DMS 273 (cell line): ENCODE results near the gene DLG2.
"Not testable (repeated sequence)": the region's sequence is repeated elsewhere in the genome, so short reads cannot be mapped to it uniquely, and the experiment has no call there.

Source experiments
- DNase-seq: peaks from one replicate; lab custom pipeline; 2025; ENCODE audit not compliant: unreplicated experiment; lab: John Stamatoyannopoulos, UW

DLG2 gene

GRCh38 chr11:83464160-83464944, 2162.8 kb downstream of the DLG2 start:
- peak; percentile 16 for DNase-seq

DNA sequence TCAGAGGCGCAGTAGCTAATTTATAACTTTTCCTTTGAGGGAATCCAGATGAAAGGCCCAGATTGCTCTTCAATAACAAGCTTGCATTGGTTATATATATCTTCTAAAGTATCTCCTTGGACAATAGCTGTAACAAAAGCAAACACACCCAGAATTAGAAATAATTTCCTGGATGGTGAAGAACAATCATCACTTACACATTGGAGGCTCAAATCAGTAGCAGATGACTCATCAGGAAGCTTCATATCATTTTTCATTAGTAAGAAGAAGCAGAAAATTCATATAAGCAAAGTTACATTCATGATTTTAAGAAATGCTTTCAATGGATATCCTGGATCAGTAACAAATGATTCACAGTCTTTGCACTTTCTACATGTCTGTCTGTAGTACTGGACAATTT, 2167.3 kb downstream of the DLG2 start:
- DNase-seq, result no peak

GRCh38 chr11:83456566-83456965, 2170.6 kb downstream of the DLG2 start:
- no peak for DNase-seq

- DNase-seq, result no peak
Measured at GRCh38 chr11:83456075-83456474, 2171.1 kb downstream of the DLG2 start.

DNA sequence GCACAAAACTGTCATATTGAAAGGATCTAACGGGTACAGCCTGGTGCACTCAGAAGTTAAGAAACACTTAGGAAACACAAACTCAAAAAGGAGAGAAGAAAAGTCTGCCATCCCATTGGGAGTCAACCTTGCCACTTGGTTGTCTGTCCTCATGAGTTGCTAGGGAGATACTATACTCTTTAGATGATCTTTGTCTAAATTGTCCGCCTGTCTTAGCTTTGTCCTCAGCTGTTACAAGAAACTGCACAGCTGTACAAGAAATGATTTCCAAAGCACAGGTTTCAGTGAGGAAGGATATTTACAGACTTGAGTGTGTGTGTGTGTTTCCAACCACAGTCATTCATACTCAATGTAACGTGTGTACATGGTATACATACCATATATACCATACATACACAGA, 2171.8 kb downstream of the DLG2 start:
- DNase-seq, result no peak

DNA sequence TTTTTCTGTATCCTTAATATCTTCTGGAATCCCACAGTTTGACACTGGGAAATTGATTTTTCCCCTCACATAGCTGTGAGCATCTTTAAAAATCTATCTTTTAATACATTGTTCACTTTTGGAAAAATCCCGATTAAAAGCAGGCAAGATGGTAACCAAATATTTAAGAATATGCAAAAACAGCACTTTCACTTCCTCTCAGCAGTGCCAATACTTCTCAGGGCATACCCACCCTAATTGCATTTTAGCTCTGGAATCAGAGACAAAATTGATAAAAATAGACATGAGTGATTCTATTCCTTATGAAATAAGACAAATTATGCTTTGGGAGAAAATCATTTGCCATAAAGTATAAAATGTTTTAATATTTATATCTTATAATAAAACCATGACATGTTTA, 2172.5 kb downstream of the DLG2 start:
- DNase-seq, result no peak

- DNase-seq, result no peak
Measured at GRCh38 chr11:83449338-83449913, 2177.7 kb downstream of the DLG2 start.

DNA sequence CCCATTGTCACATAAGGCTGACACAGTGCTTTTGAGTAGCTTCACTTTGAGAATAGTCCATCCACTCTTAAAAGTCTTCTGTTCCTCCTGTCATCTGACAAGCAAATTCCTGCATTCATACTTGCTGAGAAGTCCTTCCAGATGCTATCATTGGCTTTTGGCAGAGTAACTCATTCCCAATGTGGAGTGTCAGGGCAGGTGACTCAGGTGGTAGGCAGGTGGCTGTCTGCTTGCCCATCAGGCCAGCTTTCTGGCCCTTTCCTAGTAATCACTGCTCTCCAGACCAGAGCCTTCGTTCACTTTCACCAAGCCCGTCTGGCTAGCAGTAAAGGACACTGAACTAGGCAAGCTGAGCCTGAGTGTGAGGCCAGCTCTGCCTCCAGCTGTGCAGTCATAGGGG, 2178.5 kb downstream of the DLG2 start:
- DNase-seq, result no peak

GRCh38 chr11:83443880-83444279, 2183.3 kb downstream of the DLG2 start:
- not testable (repeated sequence) for DNase-seq

DNA sequence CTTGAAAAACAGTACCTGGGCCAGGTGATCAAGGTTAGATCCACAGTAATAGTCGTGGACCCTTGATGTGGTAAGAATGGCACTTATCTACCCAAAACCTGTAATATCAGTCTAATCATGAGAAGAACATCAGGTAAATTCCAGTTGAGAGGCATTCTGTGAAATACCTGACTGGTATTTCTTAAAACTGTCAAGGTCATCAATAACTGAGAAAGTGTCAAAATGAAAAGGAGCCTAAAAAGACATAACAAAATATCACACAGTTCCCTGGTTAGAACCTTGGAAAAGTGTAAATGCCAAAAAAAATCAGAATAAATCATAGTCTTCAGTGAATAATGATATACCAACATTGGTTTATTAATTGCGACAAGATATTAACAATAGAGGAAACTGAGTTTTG, 2185.5 kb downstream of the DLG2 start:
- no peak for DNase-seq

DNA sequence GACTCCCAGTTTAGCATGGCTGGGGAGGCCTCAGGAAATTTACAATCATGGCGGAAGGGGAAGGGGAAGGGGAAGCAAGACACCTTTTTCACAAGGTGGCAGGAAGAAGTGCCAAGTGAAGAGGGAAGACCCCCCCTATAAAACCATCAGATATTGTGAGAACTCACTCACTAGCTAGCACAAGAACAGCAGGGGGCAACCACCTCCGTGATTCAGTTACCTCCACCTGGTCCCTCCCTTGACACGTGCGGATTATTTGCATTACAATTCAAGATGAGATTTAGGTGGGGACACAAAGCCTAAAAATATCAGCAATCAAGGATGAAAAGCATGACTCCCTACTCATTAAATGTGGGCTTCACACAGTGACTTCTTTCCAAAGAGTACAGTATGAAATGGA, 2186.0 kb downstream of the DLG2 start:
- DNase-seq, result no peak

GRCh38 chr11:83438438-83438837, 2188.7 kb downstream of the DLG2 start:
- DNase-seq, result no peak

GRCh38 chr11:83437939-83438338, 2189.2 kb downstream of the DLG2 start:
- DNase-seq, result no peak

DNA sequence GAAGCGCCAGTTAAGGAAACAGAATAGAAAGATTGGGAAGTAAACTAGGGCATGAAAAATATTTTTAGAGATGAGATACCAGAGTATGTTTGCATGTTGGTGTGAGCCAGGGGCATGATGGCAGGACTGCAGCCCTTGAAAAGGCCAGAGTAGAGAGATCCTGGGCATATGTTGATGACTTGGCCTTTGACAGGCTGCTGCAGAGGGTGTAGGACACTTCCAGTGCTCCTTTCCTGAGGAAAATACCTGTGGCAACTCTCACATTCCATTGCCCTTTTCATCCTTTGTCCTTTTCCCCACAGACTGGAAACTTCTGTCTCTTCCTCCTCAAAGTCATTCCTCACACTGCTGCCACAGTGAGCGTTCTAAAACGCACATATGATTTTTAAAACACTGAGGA, 2190.3 kb downstream of the DLG2 start:
- DNase-seq, result no peak

DNA sequence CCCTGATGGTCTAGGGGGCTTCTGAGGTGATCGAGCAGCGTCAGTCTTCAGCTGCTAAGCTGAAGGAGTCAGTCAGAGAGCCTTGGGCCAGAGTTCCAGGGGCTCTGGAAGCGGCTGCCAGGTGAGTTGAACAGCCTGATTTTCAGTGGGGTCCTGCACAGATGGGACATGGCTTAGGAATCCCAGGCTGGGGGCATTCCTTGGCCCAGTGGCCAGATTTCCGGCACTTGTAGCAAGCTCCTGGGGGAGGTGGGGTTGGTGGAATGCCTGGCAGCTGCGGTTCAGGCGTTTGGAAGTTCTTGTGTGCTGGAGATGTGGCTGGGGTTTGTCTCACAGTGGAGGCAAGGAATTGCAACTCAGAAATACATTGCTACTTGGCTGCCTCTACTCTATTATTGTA, 2192.3 kb downstream of the DLG2 start:
- DNase-seq, result not testable (repeated sequence)

DNA sequence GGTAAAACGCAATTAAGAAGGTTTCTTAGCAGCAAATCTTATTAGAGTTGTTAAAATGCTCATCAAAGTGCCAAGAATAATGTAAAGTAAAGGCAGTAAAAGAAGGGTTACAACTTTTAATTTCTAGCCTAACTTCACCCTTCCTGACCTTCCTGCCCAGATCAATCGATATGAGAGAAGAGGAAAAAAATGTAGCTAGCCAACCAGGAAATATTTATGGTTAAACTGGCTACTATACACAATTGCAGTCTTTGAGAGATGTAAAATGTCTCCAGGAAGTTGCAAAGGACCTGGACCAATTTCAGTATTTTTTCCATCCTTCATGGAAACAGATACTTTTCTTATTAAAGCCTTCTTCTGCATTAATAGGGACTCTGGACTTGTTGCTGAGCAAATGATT, 2199.2 kb downstream of the DLG2 start:
- DNase-seq, result no peak

- DNase-seq, result no peak
Measured at GRCh38 chr11:83427501-83427900, 2199.6 kb downstream of the DLG2 start.

DNA sequence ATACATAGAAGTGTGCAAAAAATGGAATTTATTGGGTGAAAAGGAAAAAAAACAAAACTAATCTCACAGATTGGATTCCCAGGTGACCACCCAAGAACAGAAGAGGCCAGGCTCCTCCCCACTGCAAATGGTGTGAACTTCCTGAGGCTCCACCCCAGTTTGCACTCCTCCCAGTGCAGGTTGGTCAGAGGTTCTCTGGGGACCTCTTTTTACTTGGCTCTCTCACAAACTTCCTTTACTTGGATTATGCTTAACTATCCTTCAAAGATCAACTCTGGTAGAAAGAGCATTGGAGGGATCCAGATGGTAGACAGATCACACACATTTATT, 2202.0 kb downstream of the DLG2 start:
- DNase-seq, result no peak

DNA sequence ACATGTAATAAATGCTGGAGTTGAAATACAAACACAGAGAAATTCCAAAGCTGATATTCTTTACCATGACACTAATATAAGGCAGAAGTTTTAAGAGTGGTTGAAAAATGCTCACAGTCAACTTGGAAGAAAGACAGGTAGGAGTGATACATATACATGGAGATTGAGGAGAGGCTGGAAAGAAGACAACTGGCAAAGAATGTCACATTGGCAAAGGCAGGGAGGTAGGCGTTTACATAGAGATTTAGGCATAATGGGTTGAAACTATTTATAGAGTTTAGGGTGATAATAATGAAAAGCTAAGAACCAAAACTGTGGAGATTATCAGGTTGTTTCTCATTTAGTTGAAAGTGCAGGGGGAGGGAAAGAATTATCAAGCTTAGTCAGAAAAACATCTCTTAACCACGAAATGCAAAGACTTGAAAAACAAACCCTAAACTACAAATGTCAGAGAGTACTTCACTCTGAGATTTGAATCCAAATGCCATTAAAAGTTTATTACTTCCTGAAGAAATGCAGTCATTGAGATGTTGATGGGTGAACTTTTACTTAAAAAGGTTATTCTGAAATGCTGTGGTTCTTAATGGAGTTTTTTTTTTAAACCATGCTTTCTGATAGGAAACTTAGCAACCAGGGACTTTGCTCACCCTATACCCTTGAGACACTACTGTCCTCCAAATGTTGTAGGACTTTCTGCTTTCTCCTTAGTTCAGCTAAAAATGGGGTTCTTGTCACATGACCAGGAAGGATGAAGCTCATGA, 2202.6 kb downstream of the DLG2 start:
- DNase-seq, result no peak

DNA sequence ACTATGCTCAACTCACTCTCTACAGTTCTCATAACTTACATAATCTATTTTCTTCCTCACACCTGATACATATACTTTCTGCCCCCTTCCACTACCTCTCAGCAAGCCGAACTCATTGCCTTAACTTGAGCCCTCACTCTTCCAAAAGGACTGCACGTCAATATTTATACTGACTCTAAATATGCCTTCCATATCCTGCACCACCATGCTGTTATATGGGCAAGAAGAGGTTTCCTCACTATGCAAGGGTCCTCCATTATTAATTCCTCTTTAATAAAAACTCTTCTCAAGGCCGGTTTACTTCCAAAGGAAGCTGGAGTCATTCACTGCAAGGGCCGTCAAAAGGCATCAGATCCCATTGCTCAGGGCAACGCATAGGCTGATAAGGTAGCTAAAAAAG, 2204.5 kb downstream of the DLG2 start:
- not testable (repeated sequence) for DNase-seq

DNA sequence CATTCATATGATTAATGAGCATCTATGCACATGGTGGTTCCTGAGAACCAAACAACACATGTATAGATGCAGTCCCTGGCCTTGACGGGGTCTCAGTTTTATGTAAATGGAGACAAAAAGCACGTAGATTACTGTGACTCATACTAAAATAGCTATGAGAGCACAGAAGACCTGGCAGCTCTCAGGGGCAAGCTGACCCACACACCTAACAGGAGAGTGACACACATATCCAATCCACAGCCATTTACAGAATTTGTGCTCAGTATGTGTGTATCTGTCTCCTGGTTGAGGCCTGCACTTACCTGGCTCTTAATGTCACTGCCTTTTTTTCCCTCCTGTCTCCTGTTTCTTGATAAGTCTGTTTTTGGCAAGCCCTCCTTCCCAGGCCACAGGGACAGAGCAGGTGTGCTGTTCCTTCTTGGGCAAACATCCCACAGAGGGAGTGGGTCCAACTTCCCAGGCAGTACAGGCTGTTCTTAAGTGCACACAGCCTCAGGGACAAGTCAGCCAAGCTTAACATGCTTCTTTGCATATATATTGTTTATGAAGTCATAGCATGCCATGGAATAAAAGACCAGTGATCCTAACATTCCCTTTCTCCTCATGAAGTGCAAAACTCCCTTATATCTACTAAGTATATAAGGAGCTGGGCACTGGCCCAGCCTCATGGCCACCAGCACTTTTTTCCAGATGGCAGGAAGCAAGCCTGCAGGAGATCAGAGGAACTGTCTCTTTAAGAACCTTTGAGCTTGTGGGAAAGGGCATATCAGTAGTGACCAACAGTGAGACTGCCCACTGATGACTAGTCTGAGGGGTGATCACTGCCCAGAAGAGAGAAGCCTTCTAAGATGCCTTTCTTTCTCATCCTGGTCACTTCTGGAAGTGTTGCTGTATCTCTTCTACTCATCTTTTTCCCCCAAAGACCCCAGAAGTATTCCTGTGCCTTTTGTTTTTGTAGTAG, 2216.3 kb downstream of the DLG2 start:
- DNase-seq, result peak; percentile 7
